Measurements from ENCODE around the gene NEK5. TPM values are rescaled to one million over a fixed set of nuclear protein-coding genes. Genes with fewer than 3 reads are reported as not detected.

Gene NEK5
- total RNA-seq, 1 experiment from 2014 or later: 0.07 TPM

GRCh38 chr13:52009946-52010345 lies 118.9 kb downstream of the NEK5 start:
- Histone ChIP-seq H3K36me3 (ENCODE audit: low read depth, low read length) (no peaks in the 10 kb centered on the region), H4K20me1 (ENCODE audit: low read length) (no peaks in the 10 kb centered on the region), H3K9me2 (replicated peaks; ENCODE audit: low read length) (no peaks in the 10 kb centered on the region), H3K9me3 (ENCODE audit: low read length) (no peaks in the 10 kb centered on the region), H3K4me2 (ENCODE audit: low read length) (peak overlapping the region; percentile 93; the same call in 1 of the 2 replicates), H2AFZ (ENCODE audit: low read length) (no peak overlapping the region), H3K79me2 (ENCODE audit: low read length) (peaks cover 28% of the 10 kb centered on the region), H3K9ac (ENCODE audit: low read length) (no peak overlapping the region), H3K27me3 (ENCODE audit: low read length) (no peaks in the 10 kb centered on the region), H3K27ac (ENCODE audit: low read length) (no peak overlapping the region), H3K4me3 (ENCODE audit: low read length) (no peak overlapping the region), H3F3A (ENCODE audit: low read length, unreplicated experiment) (no peaks in the 10 kb centered on the region), H3K4me1 (ENCODE audit: insufficient read depth, low read length) (peaks cover 7% of the 10 kb centered on the region)
- CTCF ChIA-PET: no interaction called here
- POLR2A ChIA-PET (ENCODE audit: unreplicated experiment): no interaction called here
- intact Hi-C loops (cut with micrococcal nuclease): loop anchor here (5.0 kb wide), 1 partner anchor 182 kb away; no protein-coding TSS in a partner anchor
- no peak for TF ChIP-seq EZH2phosphoT487 (IDR thresholded peaks at IDR 0.05; ENCODE audit: borderline replicate concordance, low read length)
- no peak for TF ChIP-seq CTCF (conservative IDR thresholded peaks at IDR 0.05; ENCODE audit: low read depth, low read length)
- no peak for TF ChIP-seq EZH2 (IDR thresholded peaks at IDR 0.05; ENCODE audit: low read length, unreplicated experiment)
- DNase-seq (no peak), ATAC-seq (no peak)
- BruUV-seq (replicated peaks): no TSS peak

- Histone ChIP-seq H3K4me1 (ENCODE audit: insufficient read depth, low read length) (no peaks in the 10 kb centered on the region), H3K9me2 (replicated peaks; ENCODE audit: low read length) (no peaks in the 10 kb centered on the region), H4K20me1 (ENCODE audit: low read length) (no peaks in the 10 kb centered on the region), H3K79me2 (ENCODE audit: low read length) (no peaks in the 10 kb centered on the region), H3K27ac (ENCODE audit: low read length) (no peak overlapping the region), H3K27me3 (ENCODE audit: low read length) (no peaks in the 10 kb centered on the region), H3K9ac (ENCODE audit: low read length) (no peak overlapping the region), H3F3A (ENCODE audit: low read length, unreplicated experiment) (no peaks in the 10 kb centered on the region), H3K36me3 (ENCODE audit: low read depth, low read length) (no peaks in the 10 kb centered on the region), H3K4me2 (ENCODE audit: low read length) (no peak overlapping the region), H3K9me3 (ENCODE audit: low read length) (no peaks in the 10 kb centered on the region), H2AFZ (ENCODE audit: low read length) (no peak overlapping the region), H3K4me3 (ENCODE audit: low read length) (no peak overlapping the region)
- TF ChIP-seq CTCF (conservative IDR thresholded peaks at IDR 0.05; ENCODE audit: low read depth, low read length): no peak
- no peak for TF ChIP-seq EZH2 (IDR thresholded peaks at IDR 0.05; ENCODE audit: low read length, unreplicated experiment)
- no peak for TF ChIP-seq EZH2phosphoT487 (IDR thresholded peaks at IDR 0.05; ENCODE audit: borderline replicate concordance, low read length)
- ChIA-PET POLR2A (ENCODE audit: unreplicated experiment) (no interaction called here), CTCF (no interaction called here)
- no TSS peak for BruUV-seq (replicated peaks)
- DNase-seq: no peak
- no peak for ATAC-seq
- intact Hi-C loops (cut with micrococcal nuclease): no loop called here
Observed at GRCh38 chr13:52006523-52007245, 122.2 kb downstream of the NEK5 start.

- H3K9ac ChIP-seq (ENCODE audit: low read length): no peak overlapping the region
- BruUV-seq (replicated peaks): no TSS peak
- H3K9me2 ChIP-seq (replicated peaks; ENCODE audit: low read length): no peaks in the 10 kb centered on the region
- no peaks in the 10 kb centered on the region for H3K4me1 ChIP-seq (ENCODE audit: insufficient read depth, low read length)
- DNase-seq (no peak), ATAC-seq (no peak)
- no peak overlapping the region for H3K27ac ChIP-seq (ENCODE audit: low read length)
- H3K9me3 ChIP-seq (ENCODE audit: low read length): no peaks in the 10 kb centered on the region
- H3K4me3 ChIP-seq (ENCODE audit: low read length): no peak overlapping the region
- intact Hi-C loops (cut with micrococcal nuclease): no loop called here
- no peaks in the 10 kb centered on the region for H4K20me1 ChIP-seq (ENCODE audit: low read length)
- H3K36me3 ChIP-seq (ENCODE audit: low read depth, low read length): no peaks in the 10 kb centered on the region
- POLR2A ChIA-PET (ENCODE audit: unreplicated experiment): no interaction called here
- H3K4me2 ChIP-seq (ENCODE audit: low read length): no peak overlapping the region
- H2AFZ ChIP-seq (ENCODE audit: low read length): no peak overlapping the region
- no peaks in the 10 kb centered on the region for H3K27me3 ChIP-seq (ENCODE audit: low read length)
- TF ChIP-seq EZH2 (IDR thresholded peaks at IDR 0.05; ENCODE audit: low read length, unreplicated experiment) (no peak), CTCF (conservative IDR thresholded peaks at IDR 0.05; ENCODE audit: low read depth, low read length) (no peak), EZH2phosphoT487 (IDR thresholded peaks at IDR 0.05; ENCODE audit: borderline replicate concordance, low read length) (no peak)
- H3F3A ChIP-seq (ENCODE audit: low read length, unreplicated experiment): no peaks in the 10 kb centered on the region
- no peaks in the 10 kb centered on the region for H3K79me2 ChIP-seq (ENCODE audit: low read length)
- CTCF ChIA-PET: no interaction called here
Observed at GRCh38 chr13:52005841-52006522, 122.9 kb downstream of the NEK5 start.
